ENCODE measurements around the gene PBRM1.
"Not testable (repeated sequence)": the region's sequence is repeated elsewhere in the genome, so short reads cannot be mapped to it uniquely, and the experiment has no call there.

PBRM1 gene

DNA sequence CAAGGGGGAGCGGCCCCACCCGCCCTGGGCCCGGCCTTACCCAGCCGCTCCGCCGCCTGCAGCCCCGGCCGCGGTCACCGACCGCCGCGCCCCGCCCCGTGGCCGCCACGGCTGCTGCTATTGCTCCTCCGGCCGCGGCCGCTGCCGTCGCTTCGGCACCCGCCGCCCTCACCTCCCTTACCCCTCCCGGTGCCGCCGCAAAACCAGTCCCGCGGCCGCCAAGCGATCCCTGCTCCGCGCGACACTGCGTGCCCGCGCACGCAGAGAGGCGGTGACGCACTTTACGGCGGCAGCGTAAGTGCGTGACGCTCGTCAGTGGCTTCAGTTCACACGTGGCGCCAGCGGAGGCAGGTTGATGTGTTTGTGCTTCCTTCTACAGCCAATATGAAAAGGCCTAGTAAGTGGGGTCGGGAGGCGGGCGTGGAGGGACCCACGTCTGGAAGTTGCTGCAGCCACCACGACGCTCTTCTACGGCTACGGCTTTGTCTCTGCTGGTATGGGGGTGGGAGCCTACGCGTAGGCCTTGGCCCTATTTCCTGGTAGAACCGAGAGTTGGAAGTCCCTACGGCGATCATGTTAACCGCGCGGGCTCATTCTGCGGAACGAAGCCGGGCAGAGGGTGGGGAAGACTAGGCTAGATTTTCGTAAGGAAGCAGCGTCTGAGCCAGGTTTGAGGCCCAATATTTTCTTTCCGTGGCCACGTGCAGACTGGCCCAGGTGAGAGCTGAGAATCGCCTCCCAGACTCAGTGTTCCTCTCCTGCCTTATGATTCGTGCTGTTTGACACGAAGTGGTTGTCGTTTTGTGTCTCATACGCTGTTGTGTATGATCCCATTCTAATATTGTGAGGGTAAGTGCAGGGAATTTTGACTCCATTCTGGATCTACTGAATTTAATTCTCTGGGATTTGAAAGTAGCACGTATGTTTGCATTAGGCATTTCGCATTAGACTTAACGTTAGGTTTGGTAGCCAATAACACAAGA is at the start of gene PBRM1, which contains the start of gene GNL3:
TSS of gene PBRM1 (minus strand) at position 205 of the 983 bp plus-strand sequence.
TSS of gene GNL3 (plus strand) at position 324 of the 983 bp plus-strand sequence. CDS start at position 385, 61 bp downstream.
- DNase-seq (ENCODE audit: extremely low spot score, insufficient read length, low read depth) (peak; percentile 85), FAIRE-seq (peak; percentile 97)

DNA sequence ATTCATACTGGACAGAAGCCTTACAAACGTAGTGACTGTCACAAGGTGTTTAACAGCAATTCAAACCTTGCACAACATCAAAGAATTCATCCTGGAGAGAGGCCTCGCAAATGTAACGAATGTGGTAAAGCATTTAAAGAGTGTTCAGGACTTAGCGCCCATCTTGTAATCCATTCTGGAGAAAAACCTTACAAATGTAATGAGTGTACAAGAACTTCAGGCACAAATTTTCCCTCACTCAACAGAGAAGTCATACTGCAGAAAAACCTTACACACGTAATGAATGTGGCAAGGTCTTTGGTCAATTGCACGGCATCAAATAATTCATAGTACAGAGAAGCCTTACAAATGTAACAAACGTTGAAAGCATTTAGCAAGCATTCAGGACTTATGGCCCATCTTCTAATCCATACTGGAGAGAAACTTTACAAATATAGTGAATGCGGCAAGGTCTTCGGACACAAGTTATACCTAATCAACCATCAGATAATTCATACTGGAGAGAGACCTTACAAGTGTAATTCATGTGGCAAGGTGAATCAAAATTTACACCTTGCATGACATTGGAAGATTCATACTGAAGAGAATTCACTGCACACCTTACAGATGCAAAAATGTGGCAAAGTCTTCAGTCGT is 47.7 kb upstream of the PBRM1 start:
- FAIRE-seq, result no peak
- DNase-seq (ENCODE audit: extremely low spot score, insufficient read length, low read depth), result no peak

DNA sequence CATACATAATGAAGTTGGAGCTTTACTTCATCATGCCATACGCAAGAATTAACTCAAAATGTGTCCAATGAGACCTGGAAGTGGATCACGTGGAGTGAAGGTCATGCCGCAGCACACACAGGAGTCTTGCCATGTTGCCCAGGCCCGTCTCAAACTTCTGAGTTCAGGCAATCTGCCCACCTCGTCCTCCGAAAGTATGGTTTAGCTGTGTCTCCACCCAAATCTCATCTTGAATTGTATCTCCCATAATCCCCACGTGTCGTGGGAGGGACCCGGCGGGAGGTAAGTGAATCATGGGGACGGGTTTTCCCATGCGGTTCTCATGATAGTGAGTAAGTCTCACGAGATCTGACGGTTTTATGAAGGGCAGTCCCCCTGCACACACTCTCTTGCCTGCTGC is 45.9 kb upstream of the PBRM1 start:
- DNase-seq (ENCODE audit: extremely low spot score, insufficient read length, low read depth), result no peak
- no peak for FAIRE-seq

- FAIRE-seq (peak; percentile 12), DNase-seq (ENCODE audit: extremely low spot score, insufficient read length, low read depth) (no peak)
Measured at GRCh38 chr3:52730681-52731080, 45.0 kb upstream of the PBRM1 start.

GRCh38 chr3:52728753-52729152 is 43.0 kb upstream of the PBRM1 start:
- DNase-seq (ENCODE audit: extremely low spot score, insufficient read length, low read depth); FAIRE-seq: not testable (repeated sequence)

- no peak for DNase-seq (ENCODE audit: extremely low spot score, insufficient read length, low read depth)
- no peak for FAIRE-seq
Measured at GRCh38 chr3:52724511-52724910, 38.8 kb upstream of the PBRM1 start.

- no peak for DNase-seq (ENCODE audit: extremely low spot score, insufficient read length, low read depth)
- no peak for FAIRE-seq
Measured at GRCh38 chr3:52723935-52724334, 38.2 kb upstream of the PBRM1 start.

DNA sequence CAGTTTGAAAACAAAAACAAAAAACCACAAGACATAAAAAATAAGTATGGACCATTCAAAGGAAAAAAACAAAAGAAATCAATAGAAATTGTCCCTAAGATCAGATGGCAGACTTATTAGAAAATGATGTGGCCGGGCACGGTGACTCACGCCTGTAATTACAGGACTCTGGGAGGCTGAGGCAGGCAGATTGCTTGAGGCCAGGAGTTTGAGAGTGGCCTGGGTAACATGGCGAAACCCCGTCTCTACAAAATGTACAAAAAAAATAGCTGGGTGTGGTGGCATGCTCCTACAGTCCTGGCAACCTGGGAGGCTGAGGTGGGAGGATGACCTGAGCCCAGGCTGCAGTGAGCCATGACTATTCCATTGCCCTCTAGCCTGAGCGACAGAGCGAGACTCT is 36.8 kb upstream of the PBRM1 start:
- DNase-seq (ENCODE audit: extremely low spot score, insufficient read length, low read depth) (no peak), FAIRE-seq (no peak)

- no peak for FAIRE-seq
- DNase-seq (ENCODE audit: extremely low spot score, insufficient read length, low read depth), result no peak
Measured at GRCh38 chr3:52721730-52722008, 36.0 kb upstream of the PBRM1 start.

GRCh38 chr3:52721002-52721729 is 35.5 kb upstream of the PBRM1 start:
- DNase-seq (ENCODE audit: extremely low spot score, insufficient read length, low read depth) (no peak), FAIRE-seq (no peak)

DNA sequence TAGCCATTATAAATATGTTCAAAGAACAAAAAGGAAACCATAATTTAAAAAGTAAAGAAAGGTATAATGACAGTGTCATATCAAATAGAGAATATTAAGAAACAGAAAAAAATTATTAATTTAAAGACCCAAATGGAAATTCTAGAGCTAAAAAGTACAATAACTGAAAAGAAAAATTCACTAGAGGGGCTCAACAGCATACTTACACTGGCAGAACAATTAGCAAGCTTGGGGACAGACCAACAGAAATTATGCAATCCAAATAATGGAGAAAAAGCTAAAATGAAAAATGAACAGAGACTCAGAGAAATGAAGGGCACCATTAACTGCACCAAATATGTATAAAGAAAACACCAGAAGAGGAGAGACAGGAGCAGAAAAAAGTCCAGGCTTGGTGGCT is 33.9 kb upstream of the PBRM1 start:
- FAIRE-seq, result no peak
- DNase-seq (ENCODE audit: extremely low spot score, insufficient read length, low read depth), result no peak

DNA sequence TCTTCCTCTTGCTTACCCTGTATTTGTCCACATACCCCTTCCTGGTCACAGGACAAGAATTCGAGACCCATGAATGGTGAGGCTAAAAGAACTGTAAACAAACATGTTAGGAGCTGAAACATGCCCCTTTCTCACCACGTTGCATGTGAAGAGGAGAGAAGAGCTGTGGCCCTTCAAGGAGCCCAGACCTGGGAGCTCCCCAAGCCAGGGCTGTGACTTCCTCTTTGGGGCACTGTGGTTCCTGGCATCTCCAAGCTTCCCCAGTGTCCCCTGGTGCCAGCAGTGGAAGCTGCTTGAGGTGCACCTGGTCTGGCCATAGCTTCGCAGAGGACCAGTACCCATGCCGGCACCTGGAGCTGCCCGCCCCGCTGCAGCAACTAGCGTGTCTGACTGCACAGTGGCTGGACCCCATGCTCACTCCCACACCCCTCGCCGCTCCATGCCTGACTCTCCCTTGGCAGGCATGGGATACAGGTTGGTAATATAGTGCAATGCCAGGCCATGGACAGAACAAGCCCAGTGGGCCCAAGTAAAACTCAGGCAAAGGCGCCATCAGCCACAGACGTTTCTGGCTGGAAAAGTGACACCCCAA is 30.1 kb upstream of the PBRM1 start:
- DNase-seq (ENCODE audit: extremely low spot score, insufficient read length, low read depth), result no peak
- FAIRE-seq, result no peak

DNA sequence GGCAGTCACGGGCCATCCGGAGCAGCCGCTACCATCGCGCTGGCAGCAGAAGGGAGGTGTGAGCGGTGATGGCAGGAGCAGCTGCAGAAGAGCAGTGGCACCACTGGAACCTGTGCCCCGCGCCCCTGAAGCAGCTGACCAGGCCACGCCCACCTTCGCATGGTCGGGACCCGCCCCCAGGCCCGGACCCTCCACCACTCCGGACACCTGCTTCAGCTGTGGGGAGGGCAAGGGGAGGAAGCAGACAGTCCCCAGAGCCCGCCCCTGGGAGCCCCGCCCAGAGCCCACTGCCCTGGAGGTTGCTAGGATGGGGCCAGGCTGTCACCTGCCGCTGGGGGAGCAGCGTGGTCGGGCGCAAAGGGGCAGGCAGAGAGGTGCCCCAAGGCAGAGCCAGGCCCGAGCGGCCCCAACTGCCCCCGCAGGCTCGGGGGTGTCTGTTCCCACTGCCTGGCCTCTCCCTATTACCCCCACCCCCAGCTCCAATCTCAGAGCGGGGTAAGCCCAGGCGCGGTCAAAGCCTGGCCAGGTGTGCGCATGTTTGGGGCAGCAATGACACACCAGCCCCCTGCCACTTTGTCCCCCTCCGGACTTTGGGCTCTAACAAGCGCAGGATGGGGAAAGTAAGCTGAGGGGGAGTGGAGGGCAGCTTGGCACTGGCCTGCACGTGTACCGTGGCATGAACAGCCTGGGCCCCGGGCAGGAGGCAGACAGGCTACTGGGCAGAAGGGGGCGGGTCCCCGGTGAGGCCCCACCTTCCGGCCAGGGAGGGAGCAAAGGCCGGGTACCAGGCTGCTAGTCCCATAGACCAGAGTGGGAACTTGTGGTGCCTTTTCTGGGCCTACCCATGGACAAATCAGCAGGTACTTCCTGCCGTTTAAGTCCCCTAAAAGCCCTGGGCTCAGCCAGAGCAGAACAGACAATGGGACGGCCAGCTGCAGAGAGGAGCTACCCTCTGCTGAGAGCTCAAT is 28.9 kb upstream of the PBRM1 start:
- DNase-seq (ENCODE audit: extremely low spot score, insufficient read length, low read depth) (no peak), FAIRE-seq (no peak)

DNA sequence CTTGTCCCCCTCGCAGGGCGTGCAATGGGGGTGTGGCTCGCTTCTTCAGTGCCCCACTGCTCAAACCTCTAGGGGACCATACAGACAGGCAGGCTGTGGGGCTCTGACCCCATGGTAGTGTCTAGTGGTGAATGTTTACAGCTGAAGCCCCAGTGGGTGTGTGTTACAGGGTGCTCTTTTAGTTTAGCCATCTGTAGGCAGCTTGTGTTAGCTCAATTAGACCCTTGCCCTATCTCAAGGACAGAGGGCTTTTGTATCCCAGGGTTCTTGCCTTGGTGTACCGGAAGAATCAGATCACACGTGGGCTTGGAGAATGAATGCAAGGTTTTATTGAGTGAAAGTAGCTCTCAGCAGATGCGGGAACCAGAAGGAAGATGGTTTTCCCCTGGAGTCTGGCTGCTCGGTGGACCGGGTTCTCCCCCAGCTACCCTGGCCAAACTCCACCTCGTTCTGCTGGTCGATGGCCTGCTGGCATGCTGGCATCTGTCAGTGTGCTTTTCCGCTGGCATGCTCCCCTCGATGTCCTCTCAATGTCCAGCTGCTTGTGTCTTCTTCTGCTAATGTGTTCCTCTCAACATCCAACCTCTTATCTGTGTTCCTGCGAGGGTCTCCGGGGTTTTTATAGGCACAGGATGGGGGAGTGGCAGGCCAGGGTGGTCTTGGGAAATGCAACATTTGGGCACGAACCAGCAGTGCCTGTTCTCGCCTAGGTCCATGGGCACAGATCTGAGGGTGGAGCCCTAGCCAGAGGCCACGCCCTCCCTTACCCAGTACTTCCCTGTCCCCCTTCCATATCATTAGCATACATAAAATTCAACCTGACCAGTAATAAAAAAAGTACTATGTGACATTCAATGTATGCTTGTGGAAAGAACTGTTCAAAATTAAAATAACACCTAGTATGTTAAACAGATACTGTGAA is 26.8 kb upstream of the PBRM1 start:
- DNase-seq (ENCODE audit: extremely low spot score, insufficient read length, low read depth) (no peak), FAIRE-seq (no peak)

GRCh38 chr3:52710512-52710911 is 24.8 kb upstream of the PBRM1 start:
- FAIRE-seq, result peak; percentile 61
- no peak for DNase-seq (ENCODE audit: extremely low spot score, insufficient read length, low read depth)

DNA sequence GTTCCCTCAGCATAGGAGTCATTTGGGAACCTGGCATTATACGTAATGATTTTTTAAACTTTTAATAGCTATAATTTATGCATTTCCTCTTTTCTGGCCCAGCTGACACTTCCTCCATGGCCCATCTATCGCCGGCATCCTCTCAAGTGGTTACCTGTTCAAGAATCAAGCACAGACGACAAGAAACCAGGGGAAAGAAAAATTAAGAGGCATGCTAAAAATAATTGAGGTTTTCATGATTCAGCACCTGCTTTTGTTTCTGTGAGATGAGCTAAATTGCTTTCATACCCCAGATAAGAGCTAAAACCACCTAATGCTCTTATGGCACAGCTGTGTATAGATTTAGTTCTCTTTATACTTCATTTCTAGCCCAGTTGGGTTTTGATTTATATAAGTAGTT is 21.9 kb upstream of the PBRM1 start:
- FAIRE-seq (no peak), DNase-seq (ENCODE audit: extremely low spot score, insufficient read length, low read depth) (no peak)

GRCh38 chr3:52705688-52706686 is 20.3 kb upstream of the PBRM1 start, which contains the start of the genes GLT8D1 and SPCS1:
Gene GLT8D1 (minus strand): TSS chr3:52705791. CDS start chr3:52700460, 5,331 bp downstream.
Gene SPCS1 (plus strand): TSS chr3:52706106. CDS start chr3:52706247, 141 bp downstream.
- FAIRE-seq, result peak; percentile 62
- peak; percentile 71 for DNase-seq (ENCODE audit: extremely low spot score, insufficient read length, low read depth)

Data from GM18507 (cell line).